Measurements from ENCODE around the gene WDR62. TPM values are rescaled to one million over a fixed set of nuclear protein-coding genes. Genes with fewer than 3 reads are reported as not detected.
"Not testable (repeated sequence)": the region's sequence is repeated elsewhere in the genome, so short reads cannot be mapped to it uniquely, and the experiment has no call there.

Gene WDR62
- total RNA-seq, 1 experiment from 2014 or later = 30.0 TPM

DNA sequence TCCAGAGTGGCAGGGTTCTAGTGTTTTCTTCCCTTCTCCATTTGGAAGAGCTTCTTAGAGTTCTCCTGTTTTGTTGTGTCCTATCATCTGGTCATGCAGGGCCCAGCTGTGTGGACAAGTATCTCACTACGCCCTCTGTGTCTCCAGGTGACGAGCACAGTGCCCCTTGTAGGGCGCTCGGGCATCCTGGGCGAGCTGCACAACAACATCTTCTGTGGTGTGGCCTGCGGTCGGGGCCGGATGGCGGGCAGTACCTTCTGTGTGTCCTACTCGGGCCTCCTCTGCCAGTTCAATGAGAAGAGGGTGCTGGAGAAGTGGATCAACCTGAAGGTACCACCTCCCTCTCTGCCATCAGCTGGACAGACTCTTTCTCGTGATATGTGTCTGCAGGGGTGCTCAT is 13.0 kb downstream of the WDR62 start:
- Mint-ChIP-seq H3K4me3 (no peak overlapping the region), H3K27me3 (ENCODE audit: low read depth) (no peaks in the 10 kb centered on the region), H3K9me3 (peaks cover 0 to 3% of the 10 kb centered on the region in 2 experiments; a peak in 2 of 5 replicates), H3K4me1 (no peaks in the 10 kb centered on the region), H3K36me3 (ENCODE audit: insufficient read depth in 1 of 3, low read depth in 3 of 3) (peaks cover 66 to 89% (median 81%) of the 10 kb centered on the region in 3 experiments), H3K27ac (peak overlapping the region in 1 of 3 experiments; percentile 35; a peak in 1 of 7 replicates)
- H3K27me3 ChIP-seq (ENCODE audit: insufficient read depth, low read length) = no peaks in the 10 kb centered on the region
- H3K23me2 ChIP-seq (ENCODE audit: insufficient read length, low read depth, low read length, poor library complexity, severe bottlenecking) = no peaks in the 10 kb centered on the region
- no peak overlapping the region for H2AFZ ChIP-seq (ENCODE audit: low read length)
- no peak overlapping the region for H3K56ac ChIP-seq (ENCODE audit: insufficient read length, low read depth, low read length)
- no peak overlapping the region for H2BK120ac ChIP-seq (ENCODE audit: low read depth, low read length, poor library complexity, severe bottlenecking)
- H4K5ac ChIP-seq (ENCODE audit: insufficient read length, low read depth, low read length) = no peak overlapping the region
- H3K4me2 ChIP-seq (ENCODE audit: insufficient read depth, insufficient read length, low read length) = no peak overlapping the region
- TF ChIP-seq, protein P1, sequence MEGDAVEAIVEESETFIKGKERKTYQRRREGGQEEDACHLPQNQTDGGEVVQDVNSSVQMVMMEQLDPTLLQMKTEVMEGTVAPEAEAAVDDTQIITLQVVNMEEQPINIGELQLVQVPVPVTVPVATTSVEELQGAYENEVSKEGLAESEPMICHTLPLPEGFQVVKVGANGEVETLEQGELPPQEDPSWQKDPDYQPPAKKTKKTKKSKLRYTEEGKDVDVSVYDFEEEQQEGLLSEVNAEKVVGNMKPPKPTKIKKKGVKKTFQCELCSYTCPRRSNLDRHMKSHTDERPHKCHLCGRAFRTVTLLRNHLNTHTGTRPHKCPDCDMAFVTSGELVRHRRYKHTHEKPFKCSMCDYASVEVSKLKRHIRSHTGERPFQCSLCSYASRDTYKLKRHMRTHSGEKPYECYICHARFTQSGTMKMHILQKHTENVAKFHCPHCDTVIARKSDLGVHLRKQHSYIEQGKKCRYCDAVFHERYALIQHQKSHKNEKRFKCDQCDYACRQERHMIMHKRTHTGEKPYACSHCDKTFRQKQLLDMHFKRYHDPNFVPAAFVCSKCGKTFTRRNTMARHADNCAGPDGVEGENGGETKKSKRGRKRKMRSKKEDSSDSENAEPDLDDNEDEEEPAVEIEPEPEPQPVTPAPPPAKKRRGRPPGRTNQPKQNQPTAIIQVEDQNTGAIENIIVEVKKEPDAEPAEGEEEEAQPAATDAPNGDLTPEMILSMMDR (conservative IDR thresholded peaks at IDR 0.05) = no peak
- H2BK12ac ChIP-seq (ENCODE audit: insufficient read length, low read depth, low read length) = no peak overlapping the region
- H3K18ac ChIP-seq (ENCODE audit: insufficient read length, low read depth, low read length) = no peak overlapping the region
- no peak overlapping the region for H2BK20ac ChIP-seq (ENCODE audit: low read depth, low read length, poor library complexity, severe bottlenecking)
- H3K4ac ChIP-seq (ENCODE audit: low read depth, low read length) = no peak overlapping the region
- no peaks in the 10 kb centered on the region for H3K79me2 ChIP-seq (ENCODE audit: insufficient read depth, low read length)
- no peak overlapping the region for H4K8ac ChIP-seq (replicated peaks; ENCODE audit: insufficient read length, low read depth, low read length)
- H3K9me3 ChIP-seq (ENCODE audit: control insufficient read depth, low read depth, low read length) = no peaks in the 10 kb centered on the region
- no peak overlapping the region for H3K23ac ChIP-seq (ENCODE audit: insufficient read length, low read depth, low read length)
- H2AK5ac ChIP-seq (ENCODE audit: insufficient read length, low read length) = no peak overlapping the region
- H4K91ac ChIP-seq (ENCODE audit: insufficient read length, low read depth, low read length) = no peak overlapping the region
- DNase-seq = no peak
- no peaks in the 10 kb centered on the region for H3K4me1 ChIP-seq (ENCODE audit: insufficient read depth, low read length)
- H2BK5ac ChIP-seq (ENCODE audit: insufficient read length, low read length) = no peak overlapping the region
- no peaks in the 10 kb centered on the region for H3K79me1 ChIP-seq (ENCODE audit: insufficient read depth, low read depth, low read length, poor library complexity, severe bottlenecking)
- no peak overlapping the region for H3K9ac ChIP-seq (ENCODE audit: extremely low read depth, insufficient read length, low read length)
- H4K20me1 ChIP-seq (ENCODE audit: control insufficient read depth, insufficient read depth, insufficient read length) = peaks cover 4% of the 10 kb centered on the region
- WGBS (ENCODE audit: extremely low coverage, insufficient read length, low lambda C conversion rate) = no CpG with 5 or more reads among the region's 11 CpGs
- no peak overlapping the region for H3K27ac ChIP-seq (ENCODE audit: insufficient read length, low read depth, low read length)
- no peak overlapping the region for H2BK15ac ChIP-seq (ENCODE audit: low read depth, low read length)
- no peak overlapping the region for H3T11ph ChIP-seq (ENCODE audit: low read length)
- H3K14ac ChIP-seq (ENCODE audit: insufficient read depth, low read length) = no peak overlapping the region

DNA sequence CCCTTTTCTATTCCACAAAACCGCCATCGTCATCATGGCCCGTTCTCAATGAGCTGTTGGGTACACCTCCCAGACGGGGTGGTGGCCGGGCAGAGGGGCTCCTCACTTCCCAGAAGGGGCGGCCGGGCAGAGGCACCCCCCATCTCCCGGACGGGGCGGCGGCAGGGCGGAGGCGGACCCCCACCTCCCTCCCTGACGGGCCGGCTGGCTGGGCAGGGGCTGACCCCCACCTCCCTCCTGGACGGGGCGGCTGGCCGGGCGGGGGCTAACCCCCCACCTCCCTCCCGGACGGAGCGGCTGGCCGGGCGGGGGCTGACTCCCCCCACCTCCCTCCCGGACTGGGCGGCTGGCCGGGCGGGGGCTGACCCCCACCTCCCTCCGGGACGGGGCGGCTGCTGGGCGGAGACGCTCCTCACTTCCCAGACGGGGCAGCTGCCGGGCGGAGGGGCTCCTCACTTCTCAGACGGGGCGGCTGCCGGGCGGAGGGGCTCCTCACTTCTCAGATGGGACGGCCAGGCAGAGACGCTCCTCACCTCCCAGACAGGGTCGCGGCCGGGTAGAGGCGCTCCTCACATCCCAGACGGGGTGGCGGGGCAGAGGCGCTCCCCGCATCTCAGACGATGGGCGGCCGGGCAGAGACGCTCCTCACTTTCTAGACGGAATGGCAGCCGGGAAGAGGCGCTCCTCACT is 14.3 kb downstream of the WDR62 start:
- H3K9me3 Mint-ChIP-seq; H3K27me3 Mint-ChIP-seq (ENCODE audit: low read depth); H3K4me1 Mint-ChIP-seq; H2BK15ac ChIP-seq (ENCODE audit: low read depth, low read length); H4K20me1 ChIP-seq (ENCODE audit: control insufficient read depth, insufficient read depth, insufficient read length); H3K9me3 ChIP-seq (ENCODE audit: control insufficient read depth, low read depth, low read length); H3K27ac ChIP-seq (ENCODE audit: insufficient read length, low read depth, low read length); H3K56ac ChIP-seq (ENCODE audit: insufficient read length, low read depth, low read length); H4K8ac ChIP-seq (replicated peaks; ENCODE audit: insufficient read length, low read depth, low read length); H3K79me1 ChIP-seq (ENCODE audit: insufficient read depth, low read depth, low read length, poor library complexity, severe bottlenecking); H2BK12ac ChIP-seq (ENCODE audit: insufficient read length, low read depth, low read length); H3K14ac ChIP-seq (ENCODE audit: insufficient read depth, low read length); H2BK120ac ChIP-seq (ENCODE audit: low read depth, low read length, poor library complexity, severe bottlenecking); H3K4me3 Mint-ChIP-seq; H3K27me3 ChIP-seq (ENCODE audit: insufficient read depth, low read length); H4K5ac ChIP-seq (ENCODE audit: insufficient read length, low read depth, low read length); H3K4me1 ChIP-seq (ENCODE audit: insufficient read depth, low read length); H3K4me2 ChIP-seq (ENCODE audit: insufficient read depth, insufficient read length, low read length); H3K27ac Mint-ChIP-seq; H3T11ph ChIP-seq (ENCODE audit: low read length); H3K9ac ChIP-seq (ENCODE audit: extremely low read depth, insufficient read length, low read length); H2AK5ac ChIP-seq (ENCODE audit: insufficient read length, low read length); H3K79me2 ChIP-seq (ENCODE audit: insufficient read depth, low read length); H3K18ac ChIP-seq (ENCODE audit: insufficient read length, low read depth, low read length); H3K4ac ChIP-seq (ENCODE audit: low read depth, low read length); H2AFZ ChIP-seq (ENCODE audit: low read length); H3K23ac ChIP-seq (ENCODE audit: insufficient read length, low read depth, low read length); DNase-seq; H2BK20ac ChIP-seq (ENCODE audit: low read depth, low read length, poor library complexity, severe bottlenecking); H4K91ac ChIP-seq (ENCODE audit: insufficient read length, low read depth, low read length); H2BK5ac ChIP-seq (ENCODE audit: insufficient read length, low read length); H3K23me2 ChIP-seq (ENCODE audit: insufficient read length, low read depth, low read length, poor library complexity, severe bottlenecking): not testable (repeated sequence)
- peaks cover 67 to 92% (median 83%) of the 10 kb centered on the region in 3 experiments for H3K36me3 Mint-ChIP-seq (ENCODE audit: insufficient read depth in 1 of 3, low read depth in 3 of 3)
- no CpG with 5 or more reads among the region's 57 CpGs for WGBS (ENCODE audit: extremely low coverage, insufficient read length, low lambda C conversion rate)

All from H9 (cell line).